Endothelial cell (in vitro differentiated cells): ENCODE data around the gene AKIRIN2. TPM values are rescaled to one million over a fixed set of nuclear protein-coding genes. Genes with fewer than 3 reads are reported as not detected.
A peak's percentile ranks its signal among the peaks of the same experiment; 100 is the strongest.
"Not testable (repeated sequence)": the region's sequence is repeated elsewhere in the genome, so short reads cannot be mapped to it uniquely, and the experiment has no call there.

Experiments
- DNase-seq: peaks from one replicate; pipeline ENCODE4 v3.0.0; 2021; ENCODE audit warnings: low spot score
- H3K27ac Mint-ChIP-seq: one replicate; pipeline ENCODE4 v1.8.0; 2021; ENCODE audit warnings: mixed read lengths, inconsistent platforms; ENCODE audit not compliant: unreplicated experiment
- H3K27me3 Mint-ChIP-seq: one replicate; pipeline ENCODE4 v1.8.0; 2021; ENCODE audit warnings: mild to moderate bottlenecking, moderate library complexity, mixed read lengths, inconsistent platforms; ENCODE audit not compliant: unreplicated experiment
- H3K36me3 Mint-ChIP-seq: one replicate; pipeline ENCODE4 v1.8.0; 2021; ENCODE audit warnings: mild to moderate bottlenecking, low read depth, mixed read lengths, inconsistent platforms; ENCODE audit not compliant: unreplicated experiment
- H3K4me1 Mint-ChIP-seq: one replicate; pipeline ENCODE4 v1.8.0; 2021; ENCODE audit warnings: mild to moderate bottlenecking, mixed read lengths, inconsistent platforms; ENCODE audit not compliant: unreplicated experiment
- H3K4me3 Mint-ChIP-seq: one replicate; pipeline ENCODE4 v1.8.0; 2021; ENCODE audit warnings: mild to moderate bottlenecking, mixed read lengths, inconsistent platforms; ENCODE audit not compliant: unreplicated experiment
- H3K9me3 Mint-ChIP-seq: one replicate; pipeline ENCODE4 v1.8.0; 2021; ENCODE audit warnings: mixed read lengths, inconsistent platforms; ENCODE audit not compliant: unreplicated experiment
- total RNA-seq: library from RNA; stranded (reverse); fragmentation: NEBNext Ultra II Directional; extraction: Animal tissue kit (Norgen Biotek cat#: 25700); gene quantifications from one replicate; pipeline ENCODE4 v1.2.1, GENCODE V29; 2021; ENCODE audit not compliant: unreplicated experiment
- TF ChIP-seq, protein P1 (sequence below): fragments of 200-600 bp; sonication (generic); IDR thresholded peaks from one replicate; pipeline ENCODE4 v1.5.0; 2021; ENCODE audit warnings: antibody characterized with exemption; ENCODE audit not compliant: unreplicated experiment

AKIRIN2 gene
- total RNA-seq, 1 donor from 2014 or later, result 59.3 TPM

GRCh38 chr6:87706187-87706966 lies 4.3 kb upstream of the AKIRIN2 start:
- H3K4me1 Mint-ChIP-seq, result peaks cover 2% of the 10 kb centered on the region
- H3K4me3 Mint-ChIP-seq, result no peak overlapping the region
- no peaks in the 10 kb centered on the region for H3K9me3 Mint-ChIP-seq
- TF ChIP-seq, protein P1, sequence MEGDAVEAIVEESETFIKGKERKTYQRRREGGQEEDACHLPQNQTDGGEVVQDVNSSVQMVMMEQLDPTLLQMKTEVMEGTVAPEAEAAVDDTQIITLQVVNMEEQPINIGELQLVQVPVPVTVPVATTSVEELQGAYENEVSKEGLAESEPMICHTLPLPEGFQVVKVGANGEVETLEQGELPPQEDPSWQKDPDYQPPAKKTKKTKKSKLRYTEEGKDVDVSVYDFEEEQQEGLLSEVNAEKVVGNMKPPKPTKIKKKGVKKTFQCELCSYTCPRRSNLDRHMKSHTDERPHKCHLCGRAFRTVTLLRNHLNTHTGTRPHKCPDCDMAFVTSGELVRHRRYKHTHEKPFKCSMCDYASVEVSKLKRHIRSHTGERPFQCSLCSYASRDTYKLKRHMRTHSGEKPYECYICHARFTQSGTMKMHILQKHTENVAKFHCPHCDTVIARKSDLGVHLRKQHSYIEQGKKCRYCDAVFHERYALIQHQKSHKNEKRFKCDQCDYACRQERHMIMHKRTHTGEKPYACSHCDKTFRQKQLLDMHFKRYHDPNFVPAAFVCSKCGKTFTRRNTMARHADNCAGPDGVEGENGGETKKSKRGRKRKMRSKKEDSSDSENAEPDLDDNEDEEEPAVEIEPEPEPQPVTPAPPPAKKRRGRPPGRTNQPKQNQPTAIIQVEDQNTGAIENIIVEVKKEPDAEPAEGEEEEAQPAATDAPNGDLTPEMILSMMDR, result no peak
- H3K27me3 Mint-ChIP-seq, result peaks cover 7% of the 10 kb centered on the region
- H3K27ac Mint-ChIP-seq, result no peak overlapping the region
- DNase-seq, result no peak
- peaks cover 6% of the 10 kb centered on the region for H3K36me3 Mint-ChIP-seq

DNA sequence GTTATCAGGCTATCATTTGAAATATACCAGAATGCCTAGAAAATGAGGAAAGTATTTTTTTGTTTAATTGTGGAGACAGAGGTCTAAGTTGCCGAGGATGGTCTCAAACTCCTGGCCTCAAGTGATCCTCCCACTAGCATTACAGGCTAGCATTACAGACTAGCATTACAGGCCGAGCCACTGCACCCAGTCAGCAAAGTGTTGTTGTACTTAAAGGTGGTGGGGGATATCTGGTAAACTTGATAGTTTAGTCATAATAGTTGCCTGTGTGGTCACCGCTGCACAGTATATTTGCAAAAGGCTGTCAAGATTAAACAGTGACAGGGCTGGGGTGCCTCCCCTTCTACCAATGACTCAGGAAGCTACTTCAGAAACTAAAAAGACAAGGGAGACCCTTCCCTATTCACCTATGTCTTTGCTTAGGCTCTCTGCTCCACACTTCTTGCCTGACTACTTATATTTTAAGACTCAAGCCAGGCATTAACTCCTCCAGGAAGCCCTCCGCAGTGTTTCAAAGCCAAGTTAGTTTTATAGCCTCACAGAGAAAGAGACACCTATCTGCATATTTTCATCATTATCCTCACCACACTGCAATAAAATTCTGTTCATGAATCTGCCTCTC lies 3.1 kb upstream of the AKIRIN2 start:
- H3K4me1 Mint-ChIP-seq, result peaks cover 10% of the 10 kb centered on the region
- no peaks in the 10 kb centered on the region for H3K9me3 Mint-ChIP-seq
- no peak overlapping the region for H3K27ac Mint-ChIP-seq
- H3K27me3 Mint-ChIP-seq, result peaks cover 16% of the 10 kb centered on the region
- H3K36me3 Mint-ChIP-seq, result peaks cover 14% of the 10 kb centered on the region
- DNase-seq, result no peak
- TF ChIP-seq, protein P1, result no peak
- no peak overlapping the region for H3K4me3 Mint-ChIP-seq

DNA sequence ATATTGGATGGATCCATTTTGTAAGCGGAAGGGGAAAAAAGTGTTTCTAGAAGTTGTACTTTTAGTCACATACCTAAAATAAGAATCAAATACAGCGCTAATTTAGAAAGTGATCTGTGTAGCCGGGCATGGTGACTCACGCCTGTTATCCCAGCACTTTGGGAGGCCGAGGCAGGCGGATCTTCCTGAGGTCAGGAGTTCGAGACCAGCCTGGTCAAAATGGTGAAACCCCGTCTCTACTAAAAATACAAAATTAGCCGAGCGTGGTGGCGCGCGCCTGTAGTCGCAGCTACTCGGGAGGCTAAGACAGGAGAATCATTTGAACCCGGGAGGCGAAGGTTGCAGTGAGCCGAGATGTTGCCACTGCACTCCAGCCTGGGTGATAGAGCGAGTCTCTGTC lies 1.0 kb upstream of the AKIRIN2 start:
- H3K4me3 Mint-ChIP-seq, result peak overlapping the region; percentile 99
- peaks cover 13% of the 10 kb centered on the region for H3K4me1 Mint-ChIP-seq
- H3K27ac Mint-ChIP-seq, result peak overlapping the region; percentile 90
- peaks cover 16% of the 10 kb centered on the region for H3K27me3 Mint-ChIP-seq
- H3K36me3 Mint-ChIP-seq, result peaks cover 14% of the 10 kb centered on the region
- not testable (repeated sequence) for DNase-seq, H3K9me3 Mint-ChIP-seq

GRCh38 chr6:87702589-87702945 lies 534 bp upstream of the AKIRIN2 start:
- no peak for DNase-seq
- no peaks in the 10 kb centered on the region for H3K9me3 Mint-ChIP-seq
- peaks cover 14% of the 10 kb centered on the region for H3K36me3 Mint-ChIP-seq
- TF ChIP-seq, protein P1, result no peak
- peak overlapping the region; percentile 99 for H3K4me3 Mint-ChIP-seq
- peaks cover 16% of the 10 kb centered on the region for H3K4me1 Mint-ChIP-seq
- H3K27ac Mint-ChIP-seq, result peak overlapping the region; percentile 90
- peaks cover 16% of the 10 kb centered on the region for H3K27me3 Mint-ChIP-seq

DNA sequence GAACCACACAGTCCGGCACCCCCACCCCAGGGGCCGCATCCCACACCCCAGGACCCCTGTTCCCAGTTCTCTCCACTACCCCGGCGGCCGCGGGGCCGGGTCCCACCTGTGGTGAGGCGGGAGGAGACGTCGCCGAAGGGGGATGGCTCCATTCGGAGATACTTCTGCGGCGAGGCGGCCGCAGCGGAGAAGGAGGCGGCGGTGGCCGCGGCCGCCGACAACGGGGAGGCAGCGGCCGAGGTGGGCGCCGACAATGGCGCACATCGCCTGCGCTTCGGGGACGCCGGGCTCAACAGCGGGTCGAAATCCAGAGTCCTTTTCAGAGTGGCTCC lies 723 bp downstream of the AKIRIN2 start:
- no peaks in the 10 kb centered on the region for H3K9me3 Mint-ChIP-seq
- H3K4me1 Mint-ChIP-seq, result peaks cover 16% of the 10 kb centered on the region
- peak; percentile 35 for DNase-seq

More for the DNA sequence above, 723 bp downstream of the AKIRIN2 start:
- peaks cover 16% of the 10 kb centered on the region for H3K27me3 Mint-ChIP-seq
- TF ChIP-seq, protein P1, result no peak
- peak overlapping the region; percentile 99 for H3K27ac Mint-ChIP-seq
- H3K36me3 Mint-ChIP-seq, result peaks cover 14% of the 10 kb centered on the region
- peak overlapping the region; percentile 99 for H3K4me3 Mint-ChIP-seq
